KMS-11 (cell line): Measurements from ENCODE around the gene SLC24A3.

Experiments
- H2AFZ ChIP-seq: fragments of 200-600 bp; sonication (generic); 2 replicates; pipeline ENCODE4 v1.6.1; 2016; ENCODE audit warnings: antibody characterized with exemption, mixed run types, low read depth
- H3K27ac ChIP-seq: fragments of 200-600 bp; sonication (generic); 2 replicates; pipeline ENCODE4 v1.6.1; 2016; ENCODE audit warnings: mild to moderate bottlenecking, mixed run types
- H3K27me3 ChIP-seq: fragments of 200-600 bp; sonication (generic); 2 replicates; pipeline ENCODE4 v1.6.1; 2017; ENCODE audit warnings: mild to moderate bottlenecking, low read depth, mixed run types, moderate library complexity; ENCODE audit not compliant: insufficient read depth
- H3K36me3 ChIP-seq: fragments of 200-600 bp; sonication (generic); 2 replicates; pipeline ENCODE4 v1.6.1; 2017; ENCODE audit warnings: mild to moderate bottlenecking, mixed run types; ENCODE audit not compliant: insufficient read depth
- H3K4me1 ChIP-seq: fragments of 200-600 bp; sonication (generic); 2 replicates; pipeline ENCODE4 v1.6.1; 2016; ENCODE audit warnings: mild to moderate bottlenecking, low read depth, mixed run types; ENCODE audit not compliant: poor library complexity, severe bottlenecking
- H3K4me2 ChIP-seq: fragments of 200-600 bp; sonication (generic); 2 replicates; pipeline ENCODE4 v1.7.0; 2016; ENCODE audit warnings: mild to moderate bottlenecking, mixed run types
- H3K4me3 ChIP-seq: fragments of 200-600 bp; sonication (generic); IDR thresholded peaks from 2 replicates; pipeline ENCODE4 v1.6.1; 2017; ENCODE audit warnings: low read depth, low read length, mixed read lengths; ENCODE audit not compliant: insufficient read depth
- H3K79me2 ChIP-seq: fragments of 200-600 bp; sonication (generic); 2 replicates; pipeline ENCODE4 v1.6.1; 2016; ENCODE audit warnings: low read depth, mixed run types; ENCODE audit not compliant: insufficient read depth
- H3K9ac ChIP-seq: fragments of 200-600 bp; sonication (generic); 2 replicates; pipeline ENCODE4 v1.6.1; 2016; ENCODE audit warnings: mild to moderate bottlenecking, mixed run types
- H4K20me1 ChIP-seq: fragments of 200-600 bp; sonication (generic); 2 replicates; pipeline ENCODE4 v1.6.1; 2016; ENCODE audit warnings: mild to moderate bottlenecking, mixed run types; ENCODE audit not compliant: insufficient read depth
- CTCF ChIP-seq: fragments of 200-600 bp; sonication (generic); conservative IDR thresholded peaks from 2 replicates; pipeline ENCODE4 v1.6.1; 2017; ENCODE audit warnings: low read depth, mild to moderate bottlenecking, antibody characterized with exemption, low read length, moderate library complexity, mixed read lengths

Gene SLC24A3

GRCh38 chr20:19515074-19515473 lies 302.6 kb downstream of the SLC24A3 start:
- Histone ChIP-seq H4K20me1 (no peaks in the 10 kb centered on the region), H3K36me3 (no peaks in the 10 kb centered on the region), H3K4me3 (no peak overlapping the region), H3K4me1 (no peaks in the 10 kb centered on the region), H3K27ac (no peak overlapping the region), H3K27me3 (no peaks in the 10 kb centered on the region), H3K79me2 (no peaks in the 10 kb centered on the region), H2AFZ (no peak overlapping the region), H3K4me2 (no peak overlapping the region), H3K9ac (no peak overlapping the region)
- TF ChIP-seq CTCF: no peak

- Histone ChIP-seq H3K27ac (no peak overlapping the region), H4K20me1 (no peaks in the 10 kb centered on the region), H3K79me2 (no peaks in the 10 kb centered on the region), H3K4me2 (no peak overlapping the region), H3K4me3 (no peak overlapping the region), H3K36me3 (no peaks in the 10 kb centered on the region), H3K4me1 (no peaks in the 10 kb centered on the region), H2AFZ (no peak overlapping the region), H3K27me3 (no peaks in the 10 kb centered on the region), H3K9ac (no peak overlapping the region)
- TF ChIP-seq CTCF: no peak
Measured at GRCh38 chr20:19519466-19519865, 307.0 kb downstream of the SLC24A3 start.

- Histone ChIP-seq H2AFZ (no peak overlapping the region), H3K27me3 (no peaks in the 10 kb centered on the region), H3K4me3 (no peak overlapping the region), H3K36me3 (no peaks in the 10 kb centered on the region), H3K79me2 (no peaks in the 10 kb centered on the region), H3K4me2 (no peak overlapping the region), H3K4me1 (no peaks in the 10 kb centered on the region), H3K27ac (no peak overlapping the region), H3K9ac (no peak overlapping the region), H4K20me1 (no peaks in the 10 kb centered on the region)
- no peak for TF ChIP-seq CTCF
Measured at GRCh38 chr20:19520261-19520660, 307.8 kb downstream of the SLC24A3 start.

GRCh38 chr20:19522071-19522801 lies 309.8 kb downstream of the SLC24A3 start:
- no peaks in the 10 kb centered on the region for H3K27me3 ChIP-seq
- no peaks in the 10 kb centered on the region for H4K20me1 ChIP-seq
- TF ChIP-seq CTCF: no peak
- no peak overlapping the region for H3K27ac ChIP-seq
- no peak overlapping the region for H3K4me2 ChIP-seq
- no peaks in the 10 kb centered on the region for H3K79me2 ChIP-seq
- no peak overlapping the region for H2AFZ ChIP-seq
- no peaks in the 10 kb centered on the region for H3K36me3 ChIP-seq
- H3K4me1 ChIP-seq: no peaks in the 10 kb centered on the region
- no peak overlapping the region for H3K4me3 ChIP-seq
- no peak overlapping the region for H3K9ac ChIP-seq
